ENCODE data around the gene ZNF747.
"Not testable (repeated sequence)": the region's sequence is repeated elsewhere in the genome, so short reads cannot be mapped to it uniquely, and the experiment has no call there.

The ZNF747 gene

GRCh38 chr16:30533748-30534367 lies 800 bp downstream of the ZNF747 start:
- no peak for DNase-seq (ENCODE audit: low spot score)

GRCh38 chr16:30533146-30533522 lies 1.5 kb downstream of the ZNF747 start:
- no peak for DNase-seq (ENCODE audit: low spot score)

- no peak for DNase-seq (ENCODE audit: low spot score)
These were observed 2.1 kb downstream of the ZNF747 start for GRCh38 chr16:30532285-30533145.

- no peak for DNase-seq (ENCODE audit: low spot score)
These were observed 4.3 kb downstream of the ZNF747 start for GRCh38 chr16:30530163-30531037.

GRCh38 chr16:30528799-30529457 lies 5.7 kb downstream of the ZNF747 start:
- no peak for DNase-seq (ENCODE audit: low spot score)

GRCh38 chr16:30527635-30528178 lies 7.0 kb downstream of the ZNF747 start:
- DNase-seq (ENCODE audit: low spot score), result no peak

- DNase-seq (ENCODE audit: low spot score), result peak; percentile 97
These were observed 7.6 kb downstream of the ZNF747 start for GRCh38 chr16:30526823-30527634.

GRCh38 chr16:30526137-30526822 lies 8.4 kb downstream of the ZNF747 start, which contains the start of gene ZNF768:
ZNF768 (minus strand) TSS chr16:30526566; CDS start chr16:30526413, 153 bp downstream.
- peak; percentile 24 for DNase-seq (ENCODE audit: low spot score)

- no peak for DNase-seq (ENCODE audit: low spot score)
These were observed 8.9 kb downstream of the ZNF747 start for GRCh38 chr16:30525844-30526136.

GRCh38 chr16:30524575-30525568 lies 9.8 kb downstream of the ZNF747 start:
- DNase-seq (ENCODE audit: low spot score), result no peak

- no peak for DNase-seq (ENCODE audit: low spot score)
These were observed 10.7 kb downstream of the ZNF747 start for GRCh38 chr16:30523768-30524574.

GRCh38 chr16:30522702-30523463 lies 11.8 kb downstream of the ZNF747 start:
- not testable (repeated sequence) for DNase-seq (ENCODE audit: low spot score)

GRCh38 chr16:30521873-30522641 lies 12.6 kb downstream of the ZNF747 start:
- DNase-seq (ENCODE audit: low spot score), result no peak

- DNase-seq (ENCODE audit: low spot score), result no peak
These were observed 13.2 kb downstream of the ZNF747 start for GRCh38 chr16:30521476-30521872.

- no peak for DNase-seq (ENCODE audit: low spot score)
These were observed 15.3 kb downstream of the ZNF747 start for GRCh38 chr16:30519120-30520049.

Measured in globus pallidus (tissue), 1 donor.